Coronary artery (tissue), 2 donors: Measurements from ENCODE around the gene COL4A5.
"Not testable (repeated sequence)": the region's sequence is repeated elsewhere in the genome, so short reads cannot be mapped to it uniquely, and the experiment has no call there.

Source experiments
- DNase-seq: peaks from one replicate; pipeline ENCODE4 v3.0.0-alpha.2; 2017; ENCODE audit warnings: low spot score
- H3K27ac ChIP-seq, 2 donors: fragments of 200-600 bp; sonication (generic); one replicate each; pipeline ENCODE4 v1.5.1; 2016 to 2019
- H3K4me3 ChIP-seq: fragments of 200-600 bp; sonication (generic); 2 replicates; pipeline ENCODE4 v1.5.1; 2016; ENCODE audit warnings: mild to moderate bottlenecking, moderate library complexity
- TF ChIP-seq, protein P1 (sequence below): fragments of 200-600 bp; sonication (generic); IDR thresholded peaks from one replicate; pipeline ENCODE4 v1.5.1; 2019; ENCODE audit warnings: antibody characterized with exemption

The COL4A5 gene

DNA sequence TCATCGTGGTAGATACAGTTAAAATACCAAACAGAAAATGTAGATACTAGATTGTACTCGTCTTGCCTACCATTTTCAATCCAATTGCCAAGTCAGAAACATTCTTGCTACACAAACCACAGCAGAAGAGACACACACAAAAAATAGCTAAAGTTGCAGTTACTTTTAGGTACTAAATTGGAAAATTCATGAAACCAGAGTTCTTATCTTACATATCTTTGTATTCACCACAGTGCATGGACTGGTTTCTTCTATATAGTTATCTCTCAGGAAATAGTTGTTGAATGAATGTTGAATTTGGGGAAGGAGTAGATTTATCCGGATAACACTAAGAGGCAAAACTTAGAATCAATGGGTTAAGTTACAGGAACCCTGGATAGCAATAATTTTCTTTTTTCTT is 14.2 kb downstream of the COL4A5 start:
- H3K27ac ChIP-seq = no peak overlapping the region
- TF ChIP-seq, protein P1, sequence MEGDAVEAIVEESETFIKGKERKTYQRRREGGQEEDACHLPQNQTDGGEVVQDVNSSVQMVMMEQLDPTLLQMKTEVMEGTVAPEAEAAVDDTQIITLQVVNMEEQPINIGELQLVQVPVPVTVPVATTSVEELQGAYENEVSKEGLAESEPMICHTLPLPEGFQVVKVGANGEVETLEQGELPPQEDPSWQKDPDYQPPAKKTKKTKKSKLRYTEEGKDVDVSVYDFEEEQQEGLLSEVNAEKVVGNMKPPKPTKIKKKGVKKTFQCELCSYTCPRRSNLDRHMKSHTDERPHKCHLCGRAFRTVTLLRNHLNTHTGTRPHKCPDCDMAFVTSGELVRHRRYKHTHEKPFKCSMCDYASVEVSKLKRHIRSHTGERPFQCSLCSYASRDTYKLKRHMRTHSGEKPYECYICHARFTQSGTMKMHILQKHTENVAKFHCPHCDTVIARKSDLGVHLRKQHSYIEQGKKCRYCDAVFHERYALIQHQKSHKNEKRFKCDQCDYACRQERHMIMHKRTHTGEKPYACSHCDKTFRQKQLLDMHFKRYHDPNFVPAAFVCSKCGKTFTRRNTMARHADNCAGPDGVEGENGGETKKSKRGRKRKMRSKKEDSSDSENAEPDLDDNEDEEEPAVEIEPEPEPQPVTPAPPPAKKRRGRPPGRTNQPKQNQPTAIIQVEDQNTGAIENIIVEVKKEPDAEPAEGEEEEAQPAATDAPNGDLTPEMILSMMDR = no peak
- DNase-seq = no peak
- H3K4me3 ChIP-seq = no peak overlapping the region

DNA sequence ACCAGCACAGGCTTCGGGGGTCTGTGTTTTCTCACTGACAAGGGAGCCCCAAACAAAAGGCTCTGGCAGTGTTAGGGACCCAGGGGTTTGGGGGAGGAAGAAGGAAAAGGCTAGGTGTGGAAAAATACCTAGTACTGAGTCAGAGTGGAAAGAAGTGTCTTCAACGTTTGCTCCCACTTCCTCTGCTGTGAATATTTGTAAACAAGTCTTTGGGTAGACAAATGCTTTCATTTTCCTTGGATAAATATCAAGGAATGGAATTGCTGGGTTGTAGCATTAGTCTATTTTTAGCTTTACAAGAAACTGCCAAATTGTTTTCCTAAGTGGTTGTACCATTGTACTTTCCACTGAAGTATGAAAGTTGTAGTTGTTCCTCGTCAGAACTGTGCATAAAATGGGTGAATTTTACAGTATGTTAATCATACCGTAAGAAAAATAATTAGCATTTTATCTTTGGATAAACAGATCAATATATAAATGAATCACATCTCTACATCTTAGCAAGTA is 17.4 kb downstream of the COL4A5 start:
- H3K27ac ChIP-seq = no peak overlapping the region

DNA sequence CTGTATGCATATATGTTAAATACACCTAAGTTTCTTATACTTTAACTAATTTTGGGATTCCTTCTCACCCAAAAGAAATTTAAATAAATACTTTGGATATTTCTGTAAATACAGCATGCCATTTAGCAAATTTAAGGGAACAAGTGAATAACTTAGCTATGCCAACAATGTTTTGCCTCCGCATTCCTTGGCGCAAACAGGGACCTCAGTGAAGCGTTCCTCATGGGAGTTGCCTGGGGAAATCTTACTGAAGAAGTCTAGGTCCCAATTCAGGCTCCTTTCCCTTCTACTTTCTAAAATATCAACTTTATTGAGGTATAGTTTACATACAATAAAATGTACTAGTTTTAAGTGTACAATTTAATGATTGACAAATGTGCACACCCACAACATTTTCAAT is 25.0 kb downstream of the COL4A5 start:
- Histone ChIP-seq H3K4me3 (peak overlapping the region; percentile 8), H3K27ac (peak overlapping the region in 1 of 2 donors; percentile 21)
- TF ChIP-seq, protein P1 = no peak
- no peak for DNase-seq

More for the DNA sequence above, 17.4 kb downstream of the COL4A5 start:
- TF ChIP-seq, protein P1 = no peak
- no peak for DNase-seq
- H3K4me3 ChIP-seq = no peak overlapping the region

DNA sequence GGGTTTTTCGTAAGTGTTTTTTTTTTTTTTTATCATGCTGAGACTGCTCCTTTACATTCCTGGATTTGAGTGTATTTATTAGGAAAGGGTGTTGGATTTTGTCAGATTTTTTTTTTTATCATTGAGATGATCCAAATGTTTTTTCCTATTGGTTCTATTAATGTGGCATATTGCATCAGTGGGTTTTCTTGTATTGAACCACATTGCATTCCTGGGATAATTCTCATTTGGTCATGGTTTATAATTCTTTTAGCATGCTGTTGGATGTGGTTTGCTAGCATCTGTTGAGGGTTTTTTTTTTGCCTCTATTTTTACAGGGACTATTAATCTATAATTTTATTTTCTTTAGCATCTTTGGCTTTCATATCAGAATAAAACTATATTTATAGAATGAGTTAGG is 28.8 kb downstream of the COL4A5 start:
- TF ChIP-seq, protein P1 = no peak
- H3K4me3 ChIP-seq = no peak overlapping the region
- no peak for DNase-seq
- H3K27ac ChIP-seq = no peak overlapping the region

DNA sequence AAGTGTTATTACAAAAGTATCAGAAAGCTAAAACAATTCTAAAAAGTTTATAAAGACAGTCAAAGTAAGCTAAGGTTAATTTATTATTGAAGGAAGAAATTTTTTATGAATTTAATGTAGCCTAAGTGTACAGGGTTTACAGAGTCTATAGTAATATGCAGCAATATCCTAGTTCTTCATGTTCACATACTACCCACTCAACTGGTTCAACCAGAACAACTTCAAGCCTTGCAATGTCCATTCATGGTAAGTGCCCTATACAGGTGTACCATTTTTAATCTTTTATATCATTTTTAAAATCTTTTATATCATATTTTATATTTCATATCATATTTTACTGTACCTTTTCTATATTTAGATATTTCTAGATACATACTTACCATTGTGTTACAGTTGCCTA is 34.3 kb downstream of the COL4A5 start:
- Histone ChIP-seq H3K4me3 (no peak overlapping the region), H3K27ac (no peak overlapping the region)
- TF ChIP-seq, protein P1 = no peak
- no peak for DNase-seq

DNA sequence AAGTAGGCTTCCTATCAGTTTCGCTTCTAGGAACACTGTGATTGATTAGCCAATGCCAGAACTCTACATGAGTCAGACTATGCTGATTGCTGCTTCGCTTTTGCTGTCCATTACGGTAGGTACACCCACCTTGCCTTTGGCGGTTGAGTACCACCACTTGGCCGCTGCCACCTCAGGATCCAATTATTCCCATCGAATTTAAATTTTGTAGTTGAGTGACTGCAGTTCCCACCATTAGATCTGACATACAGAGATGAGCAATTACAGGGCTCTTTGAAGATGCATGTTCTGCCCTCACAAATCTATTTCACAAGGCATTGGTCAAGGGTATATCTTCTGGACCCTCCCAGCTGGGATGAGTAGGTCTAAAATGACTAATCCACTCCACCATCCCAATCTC is 41.9 kb downstream of the COL4A5 start:
- DNase-seq, H3K4me3 ChIP-seq, H3K27ac ChIP-seq: not testable (repeated sequence)

DNA sequence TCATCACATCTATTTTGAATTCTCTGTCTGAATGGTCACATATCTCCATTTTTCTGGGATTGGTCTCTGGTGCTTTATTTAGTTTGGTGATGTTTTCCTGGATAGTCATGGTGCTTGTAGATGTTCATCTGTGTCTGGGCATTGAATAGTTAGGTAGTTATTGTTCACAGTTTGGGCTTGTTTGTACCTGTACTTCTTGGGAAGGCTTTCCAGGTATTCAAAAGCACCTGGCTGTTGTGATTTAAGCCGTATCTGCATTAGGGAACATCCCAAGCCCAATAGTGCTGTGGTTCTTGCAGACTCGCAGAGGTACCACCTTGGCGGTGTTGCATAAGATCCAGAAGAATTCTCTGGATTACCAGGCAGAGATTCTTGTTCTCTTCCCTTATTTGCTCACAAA is 44.6 kb downstream of the COL4A5 start:
- H3K27ac ChIP-seq = no peak overlapping the region
- TF ChIP-seq, protein P1 = no peak
- no peak for DNase-seq
- no peak overlapping the region for H3K4me3 ChIP-seq

DNA sequence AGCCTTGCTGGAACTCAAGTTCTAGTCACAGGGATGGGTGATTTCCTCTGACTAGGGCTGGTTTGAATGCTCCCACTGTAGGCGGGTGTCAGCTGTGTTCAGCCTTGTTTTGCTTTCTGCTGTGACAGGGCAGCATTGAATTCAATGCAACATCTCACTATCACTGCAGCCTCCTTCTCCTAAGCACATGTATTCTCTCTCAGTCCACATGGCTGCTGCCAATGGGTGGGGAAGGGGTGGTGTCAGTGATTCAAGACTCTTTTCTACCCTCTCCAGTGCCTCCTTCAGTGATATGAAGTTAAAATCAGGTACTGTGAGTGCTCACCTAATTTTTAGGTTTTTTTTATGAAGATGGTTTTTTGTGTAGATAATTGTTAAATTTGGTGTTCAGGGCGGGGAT is 46.3 kb downstream of the COL4A5 start:
- no peak for DNase-seq
- no peak overlapping the region for H3K4me3 ChIP-seq
- no peak overlapping the region for H3K27ac ChIP-seq
- TF ChIP-seq, protein P1 = no peak
